OCI-LY7 (cell line): ENCODE results near the gene CASK. TPM values are rescaled to one million over a fixed set of nuclear protein-coding genes. Genes with fewer than 3 reads are reported as not detected.

Experiments
- BruUV-seq: library from RNA; stranded (reverse); fragments of 400-500 nt; replicated peaks from 2 replicates; lab custom pipeline; 2021; lab: Mats Ljungman, UMichigan
- CTCF ChIA-PET: fragments of 300-600 bp; sonication (Branson Sonifier 250); formaldehyde crosslinking; loops from one replicate; lab custom pipeline; 2022; ENCODE audit warnings: antibody characterized with exemption; ENCODE audit not compliant: unreplicated experiment; lab: Charles Lee
- POLR2A ChIA-PET: fragments of 300-600 bp; sonication (Branson Sonifier 250); formaldehyde crosslinking; loops from one replicate; lab custom pipeline; 2022; ENCODE audit warnings: antibody characterized with exemption; lab: Charles Lee
- DNase-seq: peaks from one replicate; pipeline ENCODE4 v3.0.0-alpha.2; 2015; ENCODE audit warnings: low spot score
- H2AFZ ChIP-seq: fragments of 200-600 bp; sonication (generic), shearing (Covaris generic); 2 replicates; pipeline ENCODE4 v1.6.1; 2014; ENCODE audit warnings: mild to moderate bottlenecking, antibody characterized with exemption, low read length, moderate library complexity
- H3K27ac ChIP-seq: fragments of 200-600 bp; sonication (generic); 2 replicates; pipeline ENCODE4 v1.5.1; 2014; ENCODE audit warnings: mixed run types, low read depth, mild to moderate bottlenecking, moderate library complexity, low read length, inconsistent platforms; ENCODE audit not compliant: poor library complexity, severe bottlenecking
- H3K36me3 ChIP-seq: fragments of 200-600 bp; sonication (generic); 2 replicates; pipeline ENCODE4 v1.6.1; 2014; ENCODE audit warnings: mild to moderate bottlenecking, antibody characterized with exemption, low read length, moderate library complexity, mixed read lengths; ENCODE audit not compliant: insufficient read depth
- H3K4me1 ChIP-seq: fragments of 200-600 bp; sonication (generic); 2 replicates; pipeline ENCODE4 v1.5.1; 2014; ENCODE audit warnings: mild to moderate bottlenecking, low read length; ENCODE audit not compliant: insufficient read depth, poor library complexity, severe bottlenecking
- H3K4me2 ChIP-seq: fragments of 200-600 bp; sonication (generic); 2 replicates; pipeline ENCODE4 v1.6.1; 2014; ENCODE audit warnings: mild to moderate bottlenecking, low read length
- H3K4me3 ChIP-seq: fragments of 200-600 bp; sonication (generic); 2 replicates; pipeline ENCODE4 v1.5.1; 2014; ENCODE audit warnings: mild to moderate bottlenecking, low read depth, low read length; ENCODE audit not compliant: poor library complexity, severe bottlenecking
- H3K79me2 ChIP-seq: fragments of 200-600 bp; sonication (generic); 2 replicates; pipeline ENCODE4 v1.6.1; 2016; ENCODE audit warnings: low read depth, mild to moderate bottlenecking, low read length, moderate library complexity, mixed read lengths; ENCODE audit not compliant: insufficient read depth
- H3K9me2 ChIP-seq: fragments of 200-600 bp; sonication (generic); 2 replicates; pipeline ENCODE4 v1.6.1; 2016; ENCODE audit warnings: mild to moderate bottlenecking, low read length, mixed read lengths; ENCODE audit not compliant: insufficient read depth
- H3K9me3 ChIP-seq: fragments of 200-600 bp; sonication (generic); 2 replicates; pipeline ENCODE4 v1.6.1; 2014; ENCODE audit warnings: mild to moderate bottlenecking, mixed run types, low read length, mixed read lengths
- H4K20me1 ChIP-seq: fragments of 200-600 bp; sonication (generic); 2 replicates; pipeline ENCODE4 v1.6.1; 2014; ENCODE audit warnings: mild to moderate bottlenecking, antibody characterized with exemption, low read length, moderate library complexity, mixed read lengths; ENCODE audit not compliant: insufficient read depth
- EZH2phosphoT487 ChIP-seq: fragments of 200-600 bp; sonication (generic); IDR thresholded peaks from 2 replicates; pipeline ENCODE4 v1.6.1; 2018; ENCODE audit warnings: low read depth, borderline replicate concordance, mild to moderate bottlenecking, mixed run types, antibody characterized with exemption, low read length, moderate library complexity, mixed read lengths
- intact Hi-C: fragments of 100-400 bp; cut with micrococcal nuclease; formaldehyde crosslinking; loops from one replicate; pipeline ENCODE4 v1.10.0; 2022; ENCODE audit not compliant: unreplicated experiment
- total RNA-seq, 2 experiments: library from RNA; depleted of rRNA in 1 of 2; stranded (reverse); fragments of >200 nt in 1 of 2; shearing (Covaris generic) in 1 of 2; gene quantifications; 2 replicates each; pipeline ENCODE4 v1.2.3, GENCODE V29; 2014 to 2022
- TF ChIP-seq, protein P1 (sequence below): fragments of 200-600 bp; sonication (generic); conservative IDR thresholded peaks from 2 replicates; pipeline ENCODE4 v1.5.1; 2014; ENCODE audit warnings: mild to moderate bottlenecking, antibody characterized with exemption, low read length, moderate library complexity, mixed read lengths

The CASK gene
- total RNA-seq, 2 experiments from 2014 or later: 18.6 to 29.4 TPM

GRCh38 chrX:41734530-41734929 is 188.8 kb downstream of the CASK start:
- ChIA-PET POLR2A (no interaction called here), CTCF (no interaction called here)
- no TSS peak for BruUV-seq
- Histone ChIP-seq H3K36me3 (no peaks in the 10 kb centered on the region), H3K27ac (peak overlapping the region; percentile 99), H3K4me3 (peak overlapping the region; percentile 56), H3K79me2 (no peaks in the 10 kb centered on the region), H3K4me2 (peak overlapping the region; percentile 77), H2AFZ (no peak overlapping the region), H3K9me3 (no peaks in the 10 kb centered on the region), H3K4me1 (peaks cover 68% of the 10 kb centered on the region), H3K9me2 (no peaks in the 10 kb centered on the region), H4K20me1 (no peaks in the 10 kb centered on the region)
- peak; percentile 56 for DNase-seq
- TF ChIP-seq EZH2phosphoT487: no peak
- TF ChIP-seq, protein P1, sequence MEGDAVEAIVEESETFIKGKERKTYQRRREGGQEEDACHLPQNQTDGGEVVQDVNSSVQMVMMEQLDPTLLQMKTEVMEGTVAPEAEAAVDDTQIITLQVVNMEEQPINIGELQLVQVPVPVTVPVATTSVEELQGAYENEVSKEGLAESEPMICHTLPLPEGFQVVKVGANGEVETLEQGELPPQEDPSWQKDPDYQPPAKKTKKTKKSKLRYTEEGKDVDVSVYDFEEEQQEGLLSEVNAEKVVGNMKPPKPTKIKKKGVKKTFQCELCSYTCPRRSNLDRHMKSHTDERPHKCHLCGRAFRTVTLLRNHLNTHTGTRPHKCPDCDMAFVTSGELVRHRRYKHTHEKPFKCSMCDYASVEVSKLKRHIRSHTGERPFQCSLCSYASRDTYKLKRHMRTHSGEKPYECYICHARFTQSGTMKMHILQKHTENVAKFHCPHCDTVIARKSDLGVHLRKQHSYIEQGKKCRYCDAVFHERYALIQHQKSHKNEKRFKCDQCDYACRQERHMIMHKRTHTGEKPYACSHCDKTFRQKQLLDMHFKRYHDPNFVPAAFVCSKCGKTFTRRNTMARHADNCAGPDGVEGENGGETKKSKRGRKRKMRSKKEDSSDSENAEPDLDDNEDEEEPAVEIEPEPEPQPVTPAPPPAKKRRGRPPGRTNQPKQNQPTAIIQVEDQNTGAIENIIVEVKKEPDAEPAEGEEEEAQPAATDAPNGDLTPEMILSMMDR: peak; percentile 75
- intact Hi-C loops: loop anchor here (1.0 to 5.0 kb wide), 3 partner anchors 176 to 402 kb away; partner anchors contain the start of gene DDX3X

- Histone ChIP-seq H3K79me2 (no peaks in the 10 kb centered on the region), H3K27ac (peak overlapping the region; percentile 99), H3K4me1 (peaks cover 66% of the 10 kb centered on the region), H3K36me3 (no peaks in the 10 kb centered on the region), H3K4me2 (peak overlapping the region; percentile 77), H2AFZ (no peak overlapping the region), H3K9me3 (no peaks in the 10 kb centered on the region), H4K20me1 (no peaks in the 10 kb centered on the region), H3K9me2 (no peaks in the 10 kb centered on the region), H3K4me3 (peak overlapping the region; percentile 56)
- peak; percentile 90 for DNase-seq
- intact Hi-C loops: loop anchor here (1.0 to 5.0 kb wide), 3 partner anchors 176 to 402 kb away; partner anchors contain the start of gene DDX3X
- BruUV-seq: no TSS peak
- no peak for TF ChIP-seq EZH2phosphoT487
- TF ChIP-seq, protein P1: no peak
- POLR2A ChIA-PET: no interaction called here
- CTCF ChIA-PET: no interaction called here
These were observed 189.4 kb downstream of the CASK start for GRCh38 chrX:41733939-41734338.

- no peak for DNase-seq
These were observed 191.1 kb downstream of the CASK start for GRCh38 chrX:41732260-41732659.

More at GRCh38 chrX:41732260-41732659, 191.1 kb downstream of the CASK start:
- no TSS peak for BruUV-seq
- ChIA-PET CTCF (no interaction called here), POLR2A (interaction anchor here (1.3 kb wide), 1 partner anchor 26 kb away, joined by 9 read pairs; no protein-coding TSS in a partner anchor)
- H3K4me2 ChIP-seq: peak overlapping the region; percentile 40
- no peaks in the 10 kb centered on the region for H3K9me3 ChIP-seq
- H3K36me3 ChIP-seq: no peaks in the 10 kb centered on the region; the same call in 1 of the 2 replicates
- peak overlapping the region; percentile 54 for H3K27ac ChIP-seq
- intact Hi-C loops: loop anchor here (5.0 kb wide), 1 partner anchor 400 kb away; the partner anchor contains the start of gene DDX3X
- H3K79me2 ChIP-seq: no peaks in the 10 kb centered on the region
- TF ChIP-seq, protein P1: no peak
- TF ChIP-seq EZH2phosphoT487: no peak
- no peak overlapping the region for H3K4me3 ChIP-seq
- no peaks in the 10 kb centered on the region for H4K20me1 ChIP-seq
- H2AFZ ChIP-seq: no peak overlapping the region
- no peaks in the 10 kb centered on the region for H3K9me2 ChIP-seq
- H3K4me1 ChIP-seq: peaks cover 62% of the 10 kb centered on the region
